Fibroblast of lung (primary cell): ENCODE results near the gene PRSS37. TPM values are rescaled to one million over a fixed set of nuclear protein-coding genes. Genes with fewer than 3 reads are reported as not detected.

Source experiments
- DNase-seq, 2 donors: peaks; one replicate each; pipeline versions ENCODE4 v3.0.0 to v3.0.0-alpha.2; 2010; ENCODE audit warnings: low read depth in 2 of 2
- H2AFZ ChIP-seq: 2 replicates; pipeline ENCODE4 v1.5.1; 2012; ENCODE audit warnings: low read length, control low read depth, inconsistent platforms
- H3K27ac ChIP-seq: 2 replicates; pipeline ENCODE4 v1.5.1; 2011; ENCODE audit warnings: low read length, control low read depth; ENCODE audit not compliant: insufficient read depth
- H3K27me3 ChIP-seq: 2 replicates; pipeline ENCODE4 v1.5.1; 2011; ENCODE audit warnings: mild to moderate bottlenecking, low read length; ENCODE audit not compliant: control insufficient read depth, insufficient read depth
- H3K36me3 ChIP-seq: 2 replicates; pipeline ENCODE4 v1.5.1; 2011; ENCODE audit warnings: low read length; ENCODE audit not compliant: control insufficient read depth, insufficient read depth
- H3K4me1 ChIP-seq: 2 replicates; pipeline ENCODE4 v1.5.1; 2011; ENCODE audit warnings: low read length; ENCODE audit not compliant: control insufficient read depth, insufficient read depth; ENCODE audit errors: extremely low read depth
- H3K4me2 ChIP-seq: 2 replicates; pipeline ENCODE4 v1.5.1; 2011; ENCODE audit warnings: low read length, control low read depth; ENCODE audit not compliant: insufficient read depth; ENCODE audit errors: extremely low read depth
- H3K4me3 ChIP-seq, 4 experiments: fragments of 200-600 bp in 1 of 4; sonication (generic) in 1 of 4; replicated peaks in 1 of 4; 2 replicates each; pipeline ENCODE4 v1.5.1; 2011 to 2016; ENCODE audit warnings: low read length in 4 of 4, low read depth in 3 of 4, mild to moderate bottlenecking in 3 of 4, control low read depth in 2 of 4, inconsistent platforms in 1 of 4, mixed read lengths in 1 of 4; ENCODE audit not compliant: insufficient read depth in 1 of 4; ENCODE audit errors: control extremely low read depth in 1 of 4
- H3K79me2 ChIP-seq: 2 replicates; pipeline ENCODE4 v1.5.1; 2012; ENCODE audit warnings: mild to moderate bottlenecking, low read length, inconsistent platforms; ENCODE audit not compliant: control insufficient read depth, insufficient read depth
- H3K9ac ChIP-seq: 2 replicates; pipeline ENCODE4 v1.5.1; 2011; ENCODE audit warnings: mild to moderate bottlenecking, low read length, control low read depth; ENCODE audit not compliant: insufficient read depth
- H3K9me3 ChIP-seq: 2 replicates; pipeline ENCODE4 v1.5.1; 2012; ENCODE audit warnings: low read depth, low read length; ENCODE audit not compliant: control insufficient read depth, insufficient read depth
- H4K20me1 ChIP-seq: 2 replicates; pipeline ENCODE4 v1.5.1; 2011; ENCODE audit warnings: low read length; ENCODE audit not compliant: control insufficient read depth, insufficient read depth; ENCODE audit errors: extremely low read depth
- CTCF ChIP-seq, 2 donors: IDR thresholded peaks in 1 of 2; conservative IDR thresholded peaks in 1 of 2; 1 replicate in 1 of 2; 2 replicates in 1 of 2; pipeline ENCODE4 v1.5.1; 2011 to 2012; ENCODE audit warnings: low read length in 2 of 2, control low read depth in 1 of 2, inconsistent platforms in 1 of 2, low read depth in 1 of 2, mild to moderate bottlenecking in 1 of 2
- EZH2 ChIP-seq: IDR thresholded peaks from 2 replicates; pipeline ENCODE4 v1.5.1; 2012; ENCODE audit warnings: low read length, control low read depth, mild to moderate bottlenecking; ENCODE audit errors: missing control alignments
- polyA plus RNA-seq, 2 donors: library from polyadenylated mRNA; depleted of rRNA in 1 of 2; stranded (reverse) in 1 of 2; unstranded in 1 of 2; fragments of >200 nt; gene quantifications; 2 replicates each; pipeline ENCODE4 v1.2.1, GENCODE V29; 2011 to 2012; ENCODE audit warnings: missing spikeins in 1 of 2
- total RNA-seq: library from RNA; depleted of rRNA; stranded (reverse); fragments of >200 nt; gene quantifications from 2 replicates; pipeline ENCODE4 v1.2.1, GENCODE V29; 2014

Gene PRSS37
- total and polyA plus RNA-seq, 2 donors (not counting 1 experiment from before 2014, with no cell fraction given): not detected

- no peak for DNase-seq
- TF ChIP-seq EZH2 (no peak), CTCF (conservative IDR thresholded peaks at IDR 0.05 in 1 of 2, IDR thresholded peaks at IDR 0.05 in 1 of 2; ENCODE audit: low read depth in 1 of 2, low read length in 2 of 2) (no peak)
- no peak overlapping the region for H3K4me3 ChIP-seq
- no peaks in the 10 kb centered on the region for H4K20me1 ChIP-seq
- H3K9ac ChIP-seq: no peak overlapping the region
- H3K9me3 ChIP-seq: no peaks in the 10 kb centered on the region
- no peaks in the 10 kb centered on the region for H3K27me3 ChIP-seq
- H3K36me3 ChIP-seq: no peaks in the 10 kb centered on the region
- no peak overlapping the region for H3K27ac ChIP-seq
- H2AFZ ChIP-seq: no peak overlapping the region
- H3K4me2 ChIP-seq: no peak overlapping the region
- H3K79me2 ChIP-seq: no peaks in the 10 kb centered on the region
- no peaks in the 10 kb centered on the region for H3K4me1 ChIP-seq
These were observed 6.7 kb upstream of the PRSS37 start for GRCh38 chr7:141847996-141848395.

- H3K9ac ChIP-seq: no peak overlapping the region
These were observed 3.0 kb upstream of the PRSS37 start for GRCh38 chr7:141844256-141844655.

GRCh38 chr7:141842904-141843303 is 1.6 kb upstream of the PRSS37 start:
- DNase-seq: no peak
- no peaks in the 10 kb centered on the region for H3K9me3 ChIP-seq
- H3K4me3 ChIP-seq: no peak overlapping the region
- no peak overlapping the region for H3K9ac ChIP-seq
- H2AFZ ChIP-seq: no peak overlapping the region
- H4K20me1 ChIP-seq: no peaks in the 10 kb centered on the region
- H3K79me2 ChIP-seq: no peaks in the 10 kb centered on the region
- H3K27me3 ChIP-seq: no peaks in the 10 kb centered on the region
- TF ChIP-seq CTCF (conservative IDR thresholded peaks at IDR 0.05 in 1 of 2, IDR thresholded peaks at IDR 0.05 in 1 of 2; ENCODE audit: low read depth in 1 of 2, low read length in 2 of 2) (no peak), EZH2 (no peak)
- no peak overlapping the region for H3K4me2 ChIP-seq
- no peaks in the 10 kb centered on the region for H3K36me3 ChIP-seq
- H3K27ac ChIP-seq: no peak overlapping the region
- H3K4me1 ChIP-seq: no peaks in the 10 kb centered on the region

More at GRCh38 chr7:141844256-141844655, 3.0 kb upstream of the PRSS37 start:
- TF ChIP-seq EZH2 (no peak), CTCF (conservative IDR thresholded peaks at IDR 0.05 in 1 of 2, IDR thresholded peaks at IDR 0.05 in 1 of 2; ENCODE audit: low read depth in 1 of 2, low read length in 2 of 2) (no peak)
- H3K27me3 ChIP-seq: no peaks in the 10 kb centered on the region
- no peak overlapping the region for H2AFZ ChIP-seq
- H3K27ac ChIP-seq: no peak overlapping the region
- no peaks in the 10 kb centered on the region for H3K4me1 ChIP-seq
- DNase-seq: no peak
- no peaks in the 10 kb centered on the region for H3K79me2 ChIP-seq
- no peaks in the 10 kb centered on the region for H3K9me3 ChIP-seq
- no peaks in the 10 kb centered on the region for H3K36me3 ChIP-seq
- H3K4me3 ChIP-seq: no peak overlapping the region
- no peak overlapping the region for H3K4me2 ChIP-seq
- H4K20me1 ChIP-seq: no peaks in the 10 kb centered on the region
